ENCODE results near the gene TNS1.

TNS1 gene

GRCh38 chr2:217884985-217885384 lies 117.8 kb downstream of the TNS1 start:
- Histone ChIP-seq H3K36me3 (no peaks in the 10 kb centered on the region), H3K9me3 (no peaks in the 10 kb centered on the region), H3K27me3 (no peaks in the 10 kb centered on the region), H3K4me1 (ENCODE audit: control insufficient read depth in 1 of 2, insufficient read depth in 1 of 2, low read depth in 1 of 2, low read length in 1 of 2) (peaks cover 0 to 7% of the 10 kb centered on the region in 2 experiments), H3K4me3 (ENCODE audit: low read depth in 1 of 2, low read length in 1 of 2) (no peak overlapping the region), H3K27ac (no peak overlapping the region)
- no peak for TF ChIP-seq CTCF (IDR thresholded peaks at IDR 0.05)

- peaks cover 0 to 2% of the 10 kb centered on the region in 2 experiments for H3K4me1 ChIP-seq (ENCODE audit: control insufficient read depth in 1 of 2, insufficient read depth in 1 of 2, low read depth in 1 of 2, low read length in 1 of 2)
- H3K4me3 ChIP-seq (ENCODE audit: low read depth in 1 of 2, low read length in 1 of 2): no peak overlapping the region
- TF ChIP-seq CTCF (IDR thresholded peaks at IDR 0.05): no peak
- H3K36me3 ChIP-seq: no peaks in the 10 kb centered on the region
- no peaks in the 10 kb centered on the region for H3K9me3 ChIP-seq
- no peaks in the 10 kb centered on the region for H3K27me3 ChIP-seq
- no peak overlapping the region for H3K27ac ChIP-seq
Observed at GRCh38 chr2:217880891-217881290, 121.9 kb downstream of the TNS1 start.

- no peak for TF ChIP-seq CTCF (IDR thresholded peaks at IDR 0.05)
- H3K4me1 ChIP-seq (ENCODE audit: control insufficient read depth in 1 of 2, insufficient read depth in 1 of 2, low read depth in 1 of 2, low read length in 1 of 2): no peaks in the 10 kb centered on the region
- H3K9me3 ChIP-seq: no peaks in the 10 kb centered on the region
- H3K4me3 ChIP-seq (ENCODE audit: low read depth in 1 of 2, low read length in 1 of 2): no peak overlapping the region
- H3K36me3 ChIP-seq: no peaks in the 10 kb centered on the region
- H3K27ac ChIP-seq: no peak overlapping the region
- no peaks in the 10 kb centered on the region for H3K27me3 ChIP-seq
Observed at GRCh38 chr2:217880287-217880889, 122.4 kb downstream of the TNS1 start.

- H3K36me3 ChIP-seq: no peaks in the 10 kb centered on the region
- no peak overlapping the region for H3K27ac ChIP-seq
- no peaks in the 10 kb centered on the region for H3K4me1 ChIP-seq (ENCODE audit: control insufficient read depth in 1 of 2, insufficient read depth in 1 of 2, low read depth in 1 of 2, low read length in 1 of 2)
- no peaks in the 10 kb centered on the region for H3K27me3 ChIP-seq
- H3K4me3 ChIP-seq (ENCODE audit: low read depth in 1 of 2, low read length in 1 of 2): no peak overlapping the region
- no peak for TF ChIP-seq CTCF (IDR thresholded peaks at IDR 0.05)
- no peaks in the 10 kb centered on the region for H3K9me3 ChIP-seq
Observed at GRCh38 chr2:217878915-217879590, 123.7 kb downstream of the TNS1 start.

GRCh38 chr2:217877866-217878265 lies 124.9 kb downstream of the TNS1 start:
- H3K36me3 ChIP-seq: no peaks in the 10 kb centered on the region
- H3K4me3 ChIP-seq (ENCODE audit: low read depth in 1 of 2, low read length in 1 of 2): no peak overlapping the region
- no peak for TF ChIP-seq CTCF (IDR thresholded peaks at IDR 0.05)

More at GRCh38 chr2:217877866-217878265, 124.9 kb downstream of the TNS1 start:
- no peaks in the 10 kb centered on the region for H3K27me3 ChIP-seq
- no peaks in the 10 kb centered on the region for H3K4me1 ChIP-seq (ENCODE audit: control insufficient read depth in 1 of 2, insufficient read depth in 1 of 2, low read depth in 1 of 2, low read length in 1 of 2)
- no peaks in the 10 kb centered on the region for H3K9me3 ChIP-seq
- H3K27ac ChIP-seq: no peak overlapping the region

Measured in neutrophil (primary cell).